Suppressor macrophage treated with lipopolysaccharide for 4 hours (primary cell): Measurements from ENCODE around the gene BIN1.

ENCODE experiments used
- DNase-seq: peaks from one replicate; pipeline ENCODE4 v3.0.0-alpha.2; 2020

The BIN1 gene

DNA sequence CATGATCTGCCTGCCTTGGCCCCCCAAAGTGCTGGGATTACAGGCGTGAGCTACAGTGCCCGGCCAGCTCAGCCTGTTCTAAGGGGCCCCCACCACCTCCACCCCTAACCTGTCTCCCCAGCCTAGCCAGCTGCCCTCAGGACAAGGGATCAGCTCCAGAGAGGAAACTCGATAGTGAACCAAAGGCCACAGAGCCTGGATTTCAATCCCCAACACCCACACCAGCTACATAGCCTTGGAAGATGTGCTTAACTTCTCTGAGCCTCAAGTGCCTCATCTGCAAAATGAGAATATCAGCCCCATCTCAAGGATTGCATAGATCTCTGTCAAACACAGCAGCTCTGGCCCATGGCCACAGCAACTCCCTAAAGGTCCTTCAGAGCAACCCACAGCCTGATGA lies 32.0 kb downstream of the BIN1 start:
- DNase-seq: no peak

DNA sequence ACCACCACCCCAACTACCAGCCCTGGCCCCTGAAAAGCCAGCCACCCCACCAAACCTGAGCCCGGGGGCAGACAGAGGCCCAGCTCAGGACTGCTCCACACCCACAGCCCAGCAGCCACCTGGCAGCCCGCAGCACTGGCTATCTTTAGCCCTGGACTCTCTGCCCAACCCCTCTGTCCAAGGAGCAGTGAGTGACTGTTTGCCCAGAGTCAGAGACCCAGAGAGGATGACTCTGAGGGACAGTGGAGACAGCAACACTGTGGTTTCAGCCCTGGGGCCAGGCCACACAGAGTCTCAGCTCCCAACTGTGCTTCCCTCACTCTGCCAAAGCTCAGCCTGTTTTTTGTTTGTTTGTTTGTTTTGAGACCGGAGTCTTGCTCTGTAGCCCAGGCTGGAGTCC lies 32.6 kb downstream of the BIN1 start:
- DNase-seq: no peak

DNA sequence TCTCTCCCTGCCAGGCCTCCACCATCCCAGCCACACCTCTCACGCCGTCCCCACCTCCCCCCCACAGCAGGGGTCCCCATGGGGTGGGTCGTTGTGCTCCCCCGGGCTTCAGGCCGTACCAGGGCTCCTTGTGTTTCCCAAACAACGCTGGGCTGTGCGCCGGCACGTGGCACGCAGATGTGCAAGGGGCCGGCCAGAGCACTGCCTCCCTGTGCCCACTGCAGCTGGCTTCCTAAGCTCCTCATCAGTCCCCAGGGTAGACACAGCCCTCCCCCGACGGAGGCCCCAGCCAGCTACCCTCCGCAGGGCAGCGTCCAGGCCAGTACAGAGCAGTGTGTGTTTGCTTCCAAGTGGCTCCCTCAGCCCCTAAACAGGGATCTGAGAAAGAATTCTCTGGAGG lies 34.0 kb downstream of the BIN1 start:
- DNase-seq: no peak

DNA sequence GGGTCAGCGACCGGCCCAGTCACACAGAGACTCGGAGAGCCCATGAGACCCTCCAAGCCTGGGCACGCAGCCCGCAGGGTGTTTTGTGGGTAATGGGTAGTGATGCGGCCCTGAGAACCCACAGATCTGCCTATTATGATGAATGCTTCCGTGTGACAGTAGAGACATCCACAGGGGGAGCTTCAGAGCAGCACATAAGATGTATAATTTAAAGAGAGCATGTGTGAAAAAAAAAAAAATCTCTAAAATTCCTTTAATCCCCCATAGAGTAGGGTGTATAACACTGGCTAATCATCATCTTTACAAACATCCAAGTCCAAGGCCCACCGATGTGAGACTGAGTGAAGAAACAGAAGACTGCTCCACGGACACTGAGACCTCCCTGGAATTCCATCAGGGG lies 34.6 kb downstream of the BIN1 start:
- no peak for DNase-seq

DNA sequence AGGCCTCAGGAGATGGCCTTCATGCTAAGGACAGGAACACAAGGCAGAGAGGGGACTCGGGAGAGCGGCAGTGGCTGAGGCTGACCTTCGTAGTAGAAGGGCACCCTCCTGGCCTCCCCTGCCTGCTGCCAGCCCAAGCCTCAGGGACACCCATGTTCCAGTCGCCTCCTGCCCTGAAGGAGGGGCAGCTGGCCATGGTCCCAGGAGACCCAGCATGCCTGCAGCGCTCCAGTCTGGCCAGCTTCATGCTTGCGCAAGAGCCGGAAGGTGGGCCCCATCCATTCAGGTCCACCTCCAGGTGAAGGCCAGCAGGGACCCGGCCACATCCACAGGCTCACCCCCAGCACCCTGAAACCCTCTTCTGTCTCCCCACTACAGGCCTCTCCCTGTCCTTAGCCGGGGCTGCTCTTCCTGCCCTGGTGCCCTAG lies 35.0 kb downstream of the BIN1 start:
- no peak for DNase-seq

DNA sequence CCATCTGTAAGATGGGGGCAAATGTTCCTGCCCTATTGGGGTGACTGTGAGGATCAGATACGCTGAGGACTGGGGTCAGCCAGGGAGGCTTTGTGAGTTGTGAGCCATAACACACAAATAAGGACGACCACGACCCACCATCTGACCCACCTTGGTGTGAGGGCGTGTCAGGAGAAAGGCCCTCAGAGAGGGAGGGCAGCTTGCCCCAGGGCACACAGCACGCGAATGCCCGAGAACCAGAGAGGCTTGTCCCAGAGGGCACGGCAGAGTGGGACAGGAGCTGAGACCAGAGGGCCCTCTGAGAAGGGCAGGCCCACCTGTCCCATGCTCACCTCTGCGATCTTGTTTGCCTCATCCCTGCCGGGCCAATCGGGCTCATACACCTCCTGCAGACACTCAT lies 36.7 kb downstream of the BIN1 start:
- no peak for DNase-seq

DNA sequence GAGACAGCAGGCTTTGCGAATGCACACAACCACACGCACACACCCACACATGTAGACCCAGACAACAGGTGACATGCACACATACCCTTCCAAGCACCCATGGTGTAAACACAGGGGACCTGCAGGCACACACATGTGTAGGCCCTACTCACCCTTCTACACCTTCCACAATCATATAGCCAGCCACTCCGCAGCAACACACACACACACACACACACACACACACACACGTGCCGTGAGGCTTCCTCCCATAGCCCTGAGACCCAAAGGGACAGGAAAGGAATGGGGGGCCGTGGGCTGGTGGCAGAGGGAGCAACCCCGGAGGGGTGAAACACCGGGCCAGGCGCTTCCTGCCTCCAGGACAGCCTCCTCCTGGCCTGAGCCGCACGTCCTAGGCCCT lies 37.4 kb downstream of the BIN1 start:
- no peak for DNase-seq

DNA sequence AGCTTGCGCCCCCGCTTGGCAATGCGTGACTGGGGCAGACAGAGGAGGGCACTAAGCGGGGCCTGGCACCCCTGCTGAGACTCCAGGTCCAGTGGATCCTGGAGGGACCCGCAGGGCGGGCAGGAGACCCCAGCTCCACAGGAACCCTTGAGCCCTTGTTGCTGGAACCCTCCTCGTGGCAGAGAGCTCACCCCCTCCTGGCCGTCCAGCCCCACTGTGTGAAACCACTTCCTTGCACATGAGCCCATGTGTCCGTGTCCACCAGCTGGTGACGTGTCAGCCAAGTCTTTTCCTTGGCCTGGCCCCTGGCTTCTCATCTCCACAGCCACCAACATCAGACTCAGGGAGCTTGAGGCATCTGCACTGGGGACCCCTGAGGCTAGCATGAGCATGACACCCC lies 38.0 kb downstream of the BIN1 start:
- no peak for DNase-seq

DNA sequence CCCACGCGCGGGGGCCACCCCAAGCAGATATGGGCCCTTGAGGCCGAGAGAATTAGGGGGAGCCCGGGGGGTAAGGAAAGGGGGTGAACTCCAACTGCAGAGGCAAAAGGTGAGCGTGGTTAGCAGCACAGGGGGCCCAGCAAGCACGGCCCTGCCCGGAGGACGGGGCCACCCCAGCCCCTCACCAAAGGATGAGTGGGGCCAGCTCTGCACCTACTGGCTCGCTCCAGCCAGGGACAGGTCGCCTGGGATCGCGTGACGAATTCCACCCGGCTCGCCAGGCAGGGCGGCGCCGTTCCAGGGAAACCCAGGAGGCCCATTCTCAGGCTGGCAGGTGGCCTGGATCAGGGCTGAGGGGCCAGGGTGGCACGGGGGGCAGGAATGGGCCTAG lies 38.6 kb downstream of the BIN1 start:
- DNase-seq: no peak

DNA sequence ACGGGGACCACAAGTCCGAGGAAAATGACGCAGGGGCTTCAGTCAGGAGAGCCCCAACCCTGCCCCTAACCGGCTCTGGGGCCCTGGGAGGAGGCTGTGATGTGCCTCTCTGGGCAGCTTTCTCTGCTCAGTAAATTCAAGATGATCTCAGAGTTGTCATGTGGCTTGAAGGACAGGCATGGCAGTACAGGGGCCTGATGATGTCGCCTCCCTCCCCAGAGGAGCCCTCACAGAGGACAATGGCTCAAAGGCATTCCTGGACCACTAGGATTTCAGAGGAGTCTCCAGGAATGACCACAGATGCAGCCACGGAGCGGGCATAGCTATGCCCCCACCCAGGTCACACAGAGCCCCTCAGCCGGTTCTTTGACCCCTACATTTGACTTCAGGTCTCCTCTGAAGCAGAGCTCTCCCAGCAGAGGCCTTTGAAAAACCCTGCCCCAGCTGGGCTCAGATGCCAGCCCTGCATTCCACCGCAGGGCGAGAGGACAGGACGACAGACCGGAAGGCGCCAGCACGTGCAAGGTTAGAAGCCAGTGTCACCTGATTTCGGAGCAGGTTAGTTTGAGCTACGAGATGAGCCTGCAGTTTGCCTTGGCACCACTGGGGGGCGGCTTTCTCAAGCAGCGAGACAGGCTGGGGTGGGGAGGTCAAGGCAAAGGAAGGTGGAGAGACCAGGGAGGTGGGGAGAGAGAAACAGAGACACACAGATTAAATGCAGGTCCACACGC lies 39.2 kb downstream of the BIN1 start:
- peak; percentile 73 for DNase-seq

DNA sequence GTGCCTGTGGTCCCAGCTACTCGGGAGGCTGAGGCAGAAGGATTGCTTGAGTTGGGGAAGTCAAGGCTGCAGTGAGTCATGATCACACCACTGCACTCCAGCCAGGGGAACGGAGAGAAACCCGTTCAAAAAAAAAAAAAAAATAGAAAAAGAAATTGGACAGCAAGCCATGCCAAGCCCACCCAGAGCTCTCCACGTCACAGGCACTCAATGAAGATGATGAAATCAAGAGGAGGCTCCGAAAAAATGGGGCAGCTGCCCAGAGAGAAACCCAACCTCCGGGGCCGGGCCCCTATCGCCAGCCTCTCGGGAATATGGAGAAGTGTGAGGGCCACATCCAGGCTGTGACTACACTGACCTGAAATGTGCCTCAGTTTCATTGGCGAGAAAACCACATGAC lies 40.0 kb downstream of the BIN1 start:
- peak; percentile 93 for DNase-seq

DNA sequence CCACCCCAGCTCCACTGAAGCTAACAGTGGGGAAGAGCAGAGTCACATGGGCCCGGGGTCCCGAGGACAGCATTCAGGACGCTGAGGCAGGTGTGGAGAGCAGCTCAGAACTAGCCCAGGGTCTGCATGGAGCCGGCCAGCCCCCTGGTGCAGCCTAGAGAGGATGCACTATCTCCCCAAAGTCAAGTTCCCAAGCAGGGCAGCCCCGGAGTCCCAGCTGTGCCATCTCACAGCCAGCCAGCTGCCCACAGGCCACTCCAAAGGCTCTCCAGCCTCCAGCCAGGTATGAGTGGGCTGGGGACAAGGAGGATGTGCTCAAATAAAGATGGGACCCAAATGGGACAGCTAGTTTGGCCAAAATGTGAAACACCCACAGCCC lies 41.0 kb downstream of the BIN1 start:
- DNase-seq: no peak

DNA sequence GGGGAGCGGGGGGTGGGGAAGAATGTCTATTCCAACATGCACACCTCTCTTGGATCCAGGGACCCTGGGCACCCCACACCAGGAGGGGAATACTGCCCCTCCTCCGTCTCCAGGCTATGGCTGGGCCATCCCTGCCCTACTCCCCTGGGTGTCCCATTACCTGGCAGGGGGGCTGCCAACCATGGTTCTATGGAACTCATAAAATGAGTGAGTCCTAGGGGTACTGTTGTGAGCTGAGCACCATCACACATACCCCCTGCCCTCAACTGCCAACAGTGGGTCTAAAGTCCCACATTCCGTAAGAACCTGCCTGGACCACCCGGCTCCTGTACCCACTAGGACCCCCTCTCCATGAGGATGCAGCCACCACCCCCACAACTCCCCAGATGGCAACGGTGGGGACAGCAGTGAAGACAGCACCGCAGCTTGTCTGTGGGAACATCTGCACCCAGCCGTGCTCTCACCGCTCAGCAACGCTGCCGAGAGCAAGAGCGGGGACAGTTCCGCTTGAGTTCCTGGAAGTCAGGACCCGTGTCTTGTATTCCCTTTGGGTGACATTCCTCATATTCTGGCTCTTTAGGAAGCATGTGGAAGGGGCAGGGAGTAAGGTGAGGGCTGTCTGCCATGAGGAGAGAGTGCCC lies 41.5 kb downstream of the BIN1 start:
- DNase-seq: no peak

DNA sequence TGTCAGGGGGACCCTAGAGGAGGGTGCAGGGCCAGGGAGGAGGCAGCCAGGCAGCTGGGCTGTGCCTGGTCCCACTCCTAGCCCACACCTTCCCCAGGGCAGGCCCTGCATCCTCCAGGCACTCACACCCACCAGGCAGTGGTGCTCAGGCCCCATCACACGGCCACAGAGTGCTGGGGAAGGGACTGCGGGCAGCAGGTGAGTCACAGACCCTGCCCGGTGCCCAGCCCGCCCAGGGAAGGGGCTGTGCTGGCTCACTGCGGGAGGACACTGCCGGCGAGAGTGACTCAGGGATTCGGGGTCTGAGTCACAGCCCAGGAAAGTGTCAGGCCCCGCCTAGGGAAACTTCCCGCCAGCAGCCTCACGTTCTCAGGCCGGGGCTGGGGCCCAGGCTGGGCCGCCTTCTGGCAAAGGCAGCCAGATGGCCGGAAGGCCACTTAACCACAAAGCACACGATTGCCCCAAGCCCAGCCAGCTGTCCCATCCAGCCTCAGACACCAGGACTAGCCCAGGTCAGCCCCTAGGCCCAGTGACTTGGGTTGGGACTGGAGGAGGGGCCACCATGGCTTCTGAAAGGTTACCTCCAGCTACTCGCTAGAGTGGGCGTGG lies 42.2 kb downstream of the BIN1 start:
- peak; percentile 98 for DNase-seq

DNA sequence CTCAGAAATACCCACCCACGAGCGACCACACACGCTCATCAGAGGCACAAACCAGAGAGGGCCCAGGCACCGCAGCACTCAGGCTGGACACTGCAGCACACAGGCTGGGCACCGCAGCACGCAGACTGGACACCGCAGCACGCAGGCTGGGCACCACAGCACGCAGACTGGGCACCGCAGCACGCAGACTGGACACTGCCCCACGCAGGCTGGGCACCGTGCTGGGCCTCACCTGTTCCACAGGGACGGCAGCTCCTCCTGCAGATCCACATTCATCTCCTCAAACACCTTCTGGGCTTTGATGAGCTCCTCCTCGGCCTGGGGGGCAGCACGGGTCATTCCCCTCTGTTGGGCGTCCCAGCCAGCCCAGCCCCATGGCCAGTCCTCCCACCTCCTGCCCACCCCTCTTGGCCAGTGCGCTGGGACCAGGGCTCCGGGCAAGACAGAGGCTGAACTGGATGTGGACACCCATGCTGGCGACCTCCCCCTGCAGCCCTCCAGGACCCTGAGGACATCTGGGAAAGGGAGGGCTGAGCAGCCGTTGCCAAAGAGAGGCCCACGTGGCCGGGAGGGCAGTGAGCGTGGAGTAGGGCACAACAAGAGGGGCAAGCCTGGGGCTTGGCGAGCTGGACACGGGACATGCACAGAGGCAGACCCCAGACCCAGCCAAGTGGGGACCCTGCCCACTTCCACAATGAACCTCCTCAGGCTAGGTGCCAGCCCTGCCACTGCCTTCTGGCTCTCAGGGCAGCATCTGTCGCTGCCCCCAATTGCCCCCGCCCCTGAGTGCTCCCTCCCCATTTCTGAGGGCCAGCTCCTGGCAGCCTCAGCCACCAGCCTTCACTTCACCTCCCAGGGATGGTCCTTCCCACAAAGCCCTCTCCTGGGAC lies 43.0 kb downstream of the BIN1 start:
- no peak for DNase-seq

DNA sequence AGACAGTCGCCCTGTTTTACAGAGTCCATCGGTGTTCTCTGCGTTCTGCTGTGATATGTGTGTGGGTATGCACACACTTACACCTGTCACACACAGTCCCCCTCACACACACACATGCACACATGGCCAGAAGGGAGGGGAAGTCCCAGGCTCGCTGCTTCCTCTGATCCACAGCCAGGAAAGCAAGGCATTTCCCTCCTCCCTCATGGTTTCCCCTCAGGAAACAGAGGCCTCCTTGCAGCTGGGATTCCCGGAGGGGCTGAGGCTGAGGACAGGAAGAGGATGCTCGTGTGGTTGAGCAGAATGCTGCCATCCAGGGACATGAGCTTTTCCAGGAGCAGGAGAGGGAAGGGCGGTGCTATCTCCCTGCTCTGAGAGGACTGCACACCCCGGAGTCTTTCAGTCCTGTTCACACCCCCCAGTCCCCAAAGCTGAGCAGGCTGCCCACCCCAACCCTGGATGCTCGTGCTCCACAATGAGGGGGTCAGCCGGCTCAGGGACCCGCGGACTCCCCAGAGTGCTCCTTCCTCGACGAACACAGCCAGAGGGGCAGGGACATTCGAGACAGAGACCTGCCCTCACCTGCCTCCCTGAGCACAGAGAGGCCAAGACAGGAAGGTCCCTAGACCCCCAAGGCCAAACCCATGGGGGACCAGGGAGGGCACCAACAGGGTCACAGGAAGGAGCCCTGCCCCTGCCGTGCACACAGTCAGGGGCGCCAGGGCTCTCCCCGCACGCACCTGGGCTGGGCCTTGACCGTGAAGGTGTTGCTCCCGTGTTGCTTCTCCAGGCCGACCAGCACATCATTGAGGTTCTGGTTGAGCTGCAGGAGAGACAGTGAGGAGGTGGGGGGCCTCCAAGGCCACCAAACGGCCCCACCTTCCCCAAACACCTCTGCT lies 45.3 kb downstream of the BIN1 start:
- DNase-seq: peak; percentile 35

DNA sequence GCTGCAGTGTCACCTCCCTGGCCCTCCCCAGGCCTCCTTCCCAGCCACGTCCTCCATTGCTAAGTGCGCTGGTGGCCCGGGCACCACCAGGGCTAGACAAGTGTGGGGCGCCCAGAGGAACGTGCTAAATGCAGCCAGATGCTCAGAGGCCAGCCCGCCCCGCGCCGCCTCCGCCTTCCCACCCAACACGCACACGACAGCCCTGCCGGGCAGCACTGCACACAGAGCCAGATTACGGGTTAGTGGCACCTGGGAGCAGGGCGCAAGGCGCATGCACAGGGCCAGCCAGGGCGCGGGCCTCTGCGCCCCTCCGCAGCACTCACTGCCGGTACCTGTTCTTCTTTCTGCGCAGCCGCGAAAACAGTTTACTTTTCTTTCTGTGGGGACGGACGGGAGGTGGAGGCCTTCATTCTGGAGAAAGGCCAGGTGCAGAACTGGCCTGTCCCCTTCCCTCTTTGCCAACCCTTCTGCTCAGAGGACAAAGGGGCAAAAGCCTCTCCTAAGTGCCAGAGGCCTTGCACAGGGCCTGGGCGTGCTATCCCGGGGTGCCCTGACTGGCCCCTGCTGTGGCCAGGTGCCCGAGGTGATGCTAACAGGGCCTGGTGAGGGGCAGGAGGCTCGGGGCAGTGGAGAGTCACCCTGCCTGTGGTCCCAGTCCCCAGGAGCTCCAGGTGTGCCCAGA lies 46.5 kb downstream of the BIN1 start:
- no peak for DNase-seq

DNA sequence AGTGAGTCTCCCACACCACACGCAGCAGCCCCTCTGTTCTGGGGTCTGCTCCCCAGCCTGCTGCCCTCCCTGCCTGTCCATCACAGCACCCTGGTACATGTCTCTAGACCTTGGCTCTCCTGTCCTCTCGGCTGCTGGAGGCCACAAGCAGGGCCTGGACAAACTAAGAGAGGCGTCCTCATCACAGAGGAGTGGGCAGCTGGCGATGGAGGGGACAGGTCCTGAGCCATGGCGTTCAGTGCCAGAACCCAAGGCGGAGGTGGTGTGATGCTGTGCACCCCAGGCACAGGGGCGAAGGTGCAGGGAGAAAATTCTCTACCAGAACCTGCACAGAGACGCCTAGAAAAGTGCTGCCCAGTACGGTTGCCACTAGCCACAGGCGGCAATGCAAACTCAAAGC lies 47.4 kb downstream of the BIN1 start:
- DNase-seq: no peak

DNA sequence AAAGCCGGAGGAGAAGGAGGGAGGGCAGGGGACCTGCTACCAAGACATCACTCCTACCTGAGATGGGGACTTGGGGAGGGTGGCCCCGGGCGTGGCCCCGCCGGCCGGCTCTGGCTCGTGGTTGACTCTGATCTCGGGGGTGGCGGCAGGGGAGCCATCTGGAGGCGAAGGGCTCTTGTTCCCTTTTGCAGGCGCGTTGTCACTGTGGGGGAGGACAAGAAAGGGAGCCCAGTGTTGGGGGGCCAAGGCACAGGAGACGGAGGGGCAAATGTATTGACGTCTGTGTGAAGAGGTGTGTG lies 48.1 kb downstream of the BIN1 start:
- DNase-seq: no peak

DNA sequence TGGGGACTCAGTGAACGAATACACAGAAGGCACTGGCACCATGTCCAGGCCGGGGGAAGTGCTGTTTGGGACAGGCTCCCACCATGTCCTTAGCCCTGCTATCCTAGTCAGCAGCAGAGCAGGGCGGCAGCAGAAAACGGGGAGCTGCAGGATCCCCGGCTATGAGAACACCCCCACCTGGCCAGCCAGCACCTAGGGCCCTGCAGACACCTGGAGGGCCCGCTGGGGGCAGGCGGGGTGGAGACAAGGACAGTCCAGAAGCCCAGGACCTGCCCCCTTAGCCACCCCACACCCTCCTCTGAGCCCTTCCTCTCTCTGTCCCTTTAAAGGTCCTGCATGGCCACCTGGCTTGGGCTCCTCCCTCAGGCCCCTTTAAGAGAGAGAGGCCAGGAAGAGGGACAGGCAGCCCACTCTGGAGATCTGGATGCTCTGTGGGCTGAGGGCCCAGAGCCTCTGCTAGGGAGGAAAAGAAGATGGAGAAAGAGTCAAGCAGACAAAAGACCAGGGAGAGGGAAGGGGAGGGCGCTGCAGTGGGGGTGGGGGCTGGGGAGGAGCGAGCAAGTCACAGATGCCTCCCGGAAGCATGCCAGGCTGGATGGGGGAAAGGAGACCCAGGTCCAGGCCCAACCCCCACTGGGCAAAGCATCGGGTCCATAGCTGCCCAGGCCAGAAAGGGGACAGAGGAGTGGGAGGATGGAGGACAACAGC lies 48.6 kb downstream of the BIN1 start:
- no peak for DNase-seq
